H1 (cell line): ENCODE measurements around the gene BCAS3. TPM values are rescaled to one million over a fixed set of nuclear protein-coding genes. Genes with fewer than 3 reads are reported as not detected.

ENCODE experiments used
- polyA plus RNA-seq, 7 experiments: library from polyadenylated mRNA; depleted of rRNA in 3 of 7; stranded (reverse) in 5 of 7; unstranded in 2 of 7; fragments of >200 nt in 5 of 7; fragments of 200-250 nt in 2 of 7; gene quantifications; 1 replicate in 5 of 7; 2 replicates in 1 of 7; 4 replicates in 1 of 7; pipeline versions ENCODE4 v1.2.1 to v1.2.3, GENCODE V29; 2011 to 2013; ENCODE audit warnings: missing spikeins in 2 of 7, mixed read lengths in 2 of 7
- total RNA-seq: library from RNA; stranded (reverse); fragmentation: NEBNext Ultra II Directional; extraction: Animal tissue kit (Norgen Biotek cat#: 25700); gene quantifications from 2 replicates; pipeline ENCODE4 v1.2.1, GENCODE V29; 2021
- TF ChIP-seq, protein P1 (sequence below): fragments of 300-600 bp; sonication (generic); IDR thresholded peaks from 2 replicates; pipeline ENCODE4 v1.7.1; 2012; ENCODE audit warnings: low read length, moderate library complexity, mild to moderate bottlenecking, inconsistent platforms; ENCODE audit not compliant: insufficient replicate concordance

BCAS3 gene
- total and polyA plus RNA-seq, 2 of the 8 experiments (the other 6 are each of a cell fraction or from before 2014, with no cell fraction given): 9.9 to 13.3 TPM

GRCh38 chr17:61280338-61280737 is 602.7 kb downstream of the BCAS3 start (continued):
- TF ChIP-seq, protein P1, sequence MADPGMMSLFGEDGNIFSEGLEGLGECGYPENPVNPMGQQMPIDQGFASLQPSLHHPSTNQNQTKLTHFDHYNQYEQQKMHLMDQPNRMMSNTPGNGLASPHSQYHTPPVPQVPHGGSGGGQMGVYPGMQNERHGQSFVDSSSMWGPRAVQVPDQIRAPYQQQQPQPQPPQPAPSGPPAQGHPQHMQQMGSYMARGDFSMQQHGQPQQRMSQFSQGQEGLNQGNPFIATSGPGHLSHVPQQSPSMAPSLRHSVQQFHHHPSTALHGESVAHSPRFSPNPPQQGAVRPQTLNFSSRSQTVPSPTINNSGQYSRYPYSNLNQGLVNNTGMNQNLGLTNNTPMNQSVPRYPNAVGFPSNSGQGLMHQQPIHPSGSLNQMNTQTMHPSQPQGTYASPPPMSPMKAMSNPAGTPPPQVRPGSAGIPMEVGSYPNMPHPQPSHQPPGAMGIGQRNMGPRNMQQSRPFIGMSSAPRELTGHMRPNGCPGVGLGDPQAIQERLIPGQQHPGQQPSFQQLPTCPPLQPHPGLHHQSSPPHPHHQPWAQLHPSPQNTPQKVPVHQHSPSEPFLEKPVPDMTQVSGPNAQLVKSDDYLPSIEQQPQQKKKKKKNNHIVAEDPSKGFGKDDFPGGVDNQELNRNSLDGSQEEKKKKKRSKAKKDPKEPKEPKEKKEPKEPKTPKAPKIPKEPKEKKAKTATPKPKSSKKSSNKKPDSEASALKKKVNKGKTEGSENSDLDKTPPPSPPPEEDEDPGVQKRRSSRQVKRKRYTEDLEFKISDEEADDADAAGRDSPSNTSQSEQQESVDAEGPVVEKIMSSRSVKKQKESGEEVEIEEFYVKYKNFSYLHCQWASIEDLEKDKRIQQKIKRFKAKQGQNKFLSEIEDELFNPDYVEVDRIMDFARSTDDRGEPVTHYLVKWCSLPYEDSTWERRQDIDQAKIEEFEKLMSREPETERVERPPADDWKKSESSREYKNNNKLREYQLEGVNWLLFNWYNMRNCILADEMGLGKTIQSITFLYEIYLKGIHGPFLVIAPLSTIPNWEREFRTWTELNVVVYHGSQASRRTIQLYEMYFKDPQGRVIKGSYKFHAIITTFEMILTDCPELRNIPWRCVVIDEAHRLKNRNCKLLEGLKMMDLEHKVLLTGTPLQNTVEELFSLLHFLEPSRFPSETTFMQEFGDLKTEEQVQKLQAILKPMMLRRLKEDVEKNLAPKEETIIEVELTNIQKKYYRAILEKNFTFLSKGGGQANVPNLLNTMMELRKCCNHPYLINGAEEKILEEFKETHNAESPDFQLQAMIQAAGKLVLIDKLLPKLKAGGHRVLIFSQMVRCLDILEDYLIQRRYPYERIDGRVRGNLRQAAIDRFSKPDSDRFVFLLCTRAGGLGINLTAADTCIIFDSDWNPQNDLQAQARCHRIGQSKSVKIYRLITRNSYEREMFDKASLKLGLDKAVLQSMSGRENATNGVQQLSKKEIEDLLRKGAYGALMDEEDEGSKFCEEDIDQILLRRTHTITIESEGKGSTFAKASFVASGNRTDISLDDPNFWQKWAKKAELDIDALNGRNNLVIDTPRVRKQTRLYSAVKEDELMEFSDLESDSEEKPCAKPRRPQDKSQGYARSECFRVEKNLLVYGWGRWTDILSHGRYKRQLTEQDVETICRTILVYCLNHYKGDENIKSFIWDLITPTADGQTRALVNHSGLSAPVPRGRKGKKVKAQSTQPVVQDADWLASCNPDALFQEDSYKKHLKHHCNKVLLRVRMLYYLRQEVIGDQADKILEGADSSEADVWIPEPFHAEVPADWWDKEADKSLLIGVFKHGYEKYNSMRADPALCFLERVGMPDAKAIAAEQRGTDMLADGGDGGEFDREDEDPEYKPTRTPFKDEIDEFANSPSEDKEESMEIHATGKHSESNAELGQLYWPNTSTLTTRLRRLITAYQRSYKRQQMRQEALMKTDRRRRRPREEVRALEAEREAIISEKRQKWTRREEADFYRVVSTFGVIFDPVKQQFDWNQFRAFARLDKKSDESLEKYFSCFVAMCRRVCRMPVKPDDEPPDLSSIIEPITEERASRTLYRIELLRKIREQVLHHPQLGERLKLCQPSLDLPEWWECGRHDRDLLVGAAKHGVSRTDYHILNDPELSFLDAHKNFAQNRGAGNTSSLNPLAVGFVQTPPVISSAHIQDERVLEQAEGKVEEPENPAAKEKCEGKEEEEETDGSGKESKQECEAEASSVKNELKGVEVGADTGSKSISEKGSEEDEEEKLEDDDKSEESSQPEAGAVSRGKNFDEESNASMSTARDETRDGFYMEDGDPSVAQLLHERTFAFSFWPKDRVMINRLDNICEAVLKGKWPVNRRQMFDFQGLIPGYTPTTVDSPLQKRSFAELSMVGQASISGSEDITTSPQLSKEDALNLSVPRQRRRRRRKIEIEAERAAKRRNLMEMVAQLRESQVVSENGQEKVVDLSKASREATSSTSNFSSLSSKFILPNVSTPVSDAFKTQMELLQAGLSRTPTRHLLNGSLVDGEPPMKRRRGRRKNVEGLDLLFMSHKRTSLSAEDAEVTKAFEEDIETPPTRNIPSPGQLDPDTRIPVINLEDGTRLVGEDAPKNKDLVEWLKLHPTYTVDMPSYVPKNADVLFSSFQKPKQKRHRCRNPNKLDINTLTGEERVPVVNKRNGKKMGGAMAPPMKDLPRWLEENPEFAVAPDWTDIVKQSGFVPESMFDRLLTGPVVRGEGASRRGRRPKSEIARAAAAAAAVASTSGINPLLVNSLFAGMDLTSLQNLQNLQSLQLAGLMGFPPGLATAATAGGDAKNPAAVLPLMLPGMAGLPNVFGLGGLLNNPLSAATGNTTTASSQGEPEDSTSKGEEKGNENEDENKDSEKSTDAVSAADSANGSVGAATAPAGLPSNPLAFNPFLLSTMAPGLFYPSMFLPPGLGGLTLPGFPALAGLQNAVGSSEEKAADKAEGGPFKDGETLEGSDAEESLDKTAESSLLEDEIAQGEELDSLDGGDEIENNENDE: no peak
